HS-27A (cell line): ENCODE results near the gene ITGB2.

Source experiments
- DNase-seq: peaks from one replicate; pipeline ENCODE4 v3.0.0-alpha.2; 2012; ENCODE audit warnings: low read depth, missing footprints

Gene ITGB2

DNA sequence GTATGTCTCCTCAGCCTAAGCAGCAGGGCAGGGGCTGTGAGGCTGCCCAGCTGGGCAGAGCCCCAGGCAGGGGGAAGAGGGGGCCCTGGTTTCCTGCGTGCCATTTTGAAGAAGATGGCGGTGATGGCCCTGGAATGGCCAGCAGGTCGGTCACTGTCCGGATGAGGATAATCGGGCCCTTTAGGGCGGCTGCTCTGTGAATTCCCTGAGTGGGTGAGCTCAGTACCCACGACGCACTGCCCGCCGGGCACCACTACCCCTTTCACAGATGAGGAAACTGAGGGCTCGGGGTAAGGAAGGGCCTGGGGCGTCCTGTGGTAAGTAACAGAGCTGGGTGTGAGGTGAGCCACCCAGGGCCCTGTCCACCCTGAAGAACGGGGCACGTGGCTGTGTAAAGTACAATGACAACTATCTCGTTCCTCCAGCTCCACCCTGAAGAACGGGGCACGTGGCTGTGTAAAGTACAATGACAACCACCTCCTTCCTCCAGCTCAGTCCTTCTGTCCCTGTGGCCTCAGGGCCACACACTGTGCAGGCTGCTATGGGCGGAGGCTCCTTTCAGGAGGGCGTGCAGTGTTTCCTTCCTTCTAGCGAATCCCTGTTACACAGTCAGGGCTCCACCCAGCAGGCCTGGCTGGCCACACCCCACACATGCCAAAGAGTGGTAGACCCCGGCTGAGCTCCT is 23.2 kb downstream of the ITGB2 start:
- DNase-seq = no peak

DNA sequence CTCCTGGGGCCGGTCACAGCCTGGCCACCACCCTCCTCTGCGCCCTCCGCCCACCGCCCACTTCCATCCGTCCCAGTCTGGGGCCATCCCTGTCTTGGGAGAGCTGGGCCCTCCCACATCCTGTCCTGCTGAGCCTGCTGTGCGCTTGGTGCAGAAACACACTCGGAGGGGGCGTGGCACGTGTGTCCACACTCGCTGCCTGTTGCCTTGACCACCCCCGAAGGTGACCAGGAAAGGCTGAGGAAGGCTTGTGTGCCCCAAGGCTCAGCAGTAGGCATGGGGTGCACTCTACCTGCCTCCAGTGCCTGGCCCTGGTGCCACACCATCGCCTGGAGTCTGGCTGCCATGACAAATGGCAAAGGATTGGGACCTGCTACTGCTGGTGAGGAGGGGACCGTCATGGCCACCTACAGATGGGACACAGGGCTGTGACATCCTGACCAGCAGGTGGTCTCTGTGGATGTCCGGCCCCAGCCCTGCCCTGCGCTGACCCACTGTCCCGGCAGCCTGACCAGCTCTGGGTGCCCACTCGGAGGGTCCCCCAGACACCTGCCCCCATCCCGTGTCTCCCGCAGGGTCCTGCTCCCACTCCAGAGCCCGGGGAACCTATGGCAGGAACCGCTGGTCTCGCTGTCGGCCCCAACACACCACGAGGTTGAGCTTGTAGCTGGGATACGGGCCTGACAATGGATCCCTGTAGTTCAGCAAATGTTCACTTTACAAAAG is 24.0 kb downstream of the ITGB2 start:
- DNase-seq = no peak

DNA sequence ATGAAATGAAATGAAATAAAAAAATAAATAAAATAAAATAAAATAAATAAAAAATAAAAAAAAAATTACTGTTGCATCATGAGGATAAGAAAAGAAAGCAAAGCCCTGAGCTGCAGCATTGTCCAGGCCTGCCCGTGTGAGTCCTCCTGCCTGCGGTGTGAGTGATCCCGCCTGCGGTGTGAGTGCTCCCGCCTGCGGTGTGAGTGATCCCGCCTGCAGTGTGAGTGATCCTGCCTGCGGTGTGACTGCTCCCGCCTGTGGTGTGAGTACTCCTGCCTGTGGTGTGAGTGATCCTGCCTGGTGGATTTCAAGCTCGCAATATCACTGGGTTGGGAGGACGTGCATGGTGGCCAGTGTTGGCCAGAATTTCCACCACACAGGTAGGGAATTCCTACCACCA is 24.8 kb downstream of the ITGB2 start:
- no peak for DNase-seq

DNA sequence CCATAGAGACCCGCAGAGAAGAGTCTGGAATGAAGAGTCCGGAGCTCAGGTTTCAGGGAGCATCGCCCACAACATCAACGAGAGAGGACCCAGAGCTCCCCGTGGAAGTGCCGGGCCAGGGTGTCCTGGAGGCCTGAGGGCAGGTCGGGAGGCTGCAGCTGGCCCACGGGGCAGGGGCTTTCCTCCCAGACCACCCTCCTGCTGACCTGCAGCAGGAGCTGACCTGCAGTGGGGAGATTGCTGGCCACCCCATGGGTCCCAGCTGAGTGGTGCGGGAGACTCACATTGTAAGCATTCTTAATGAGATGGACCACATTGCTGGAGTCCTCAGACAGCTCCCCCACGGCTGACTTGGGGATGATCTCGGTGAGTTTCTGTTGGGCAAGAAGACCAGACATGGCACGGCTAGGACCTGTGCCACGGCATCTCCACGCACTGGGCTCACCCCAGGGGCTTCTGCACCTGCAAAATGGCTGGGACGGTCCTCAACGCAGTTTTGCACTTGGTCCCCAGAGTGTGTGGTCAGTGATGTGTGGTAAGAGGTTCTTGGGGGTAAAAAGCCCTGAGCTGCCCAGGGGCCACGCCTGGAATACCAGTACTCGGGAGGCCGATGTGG is 25.9 kb downstream of the ITGB2 start:
- DNase-seq = no peak

DNA sequence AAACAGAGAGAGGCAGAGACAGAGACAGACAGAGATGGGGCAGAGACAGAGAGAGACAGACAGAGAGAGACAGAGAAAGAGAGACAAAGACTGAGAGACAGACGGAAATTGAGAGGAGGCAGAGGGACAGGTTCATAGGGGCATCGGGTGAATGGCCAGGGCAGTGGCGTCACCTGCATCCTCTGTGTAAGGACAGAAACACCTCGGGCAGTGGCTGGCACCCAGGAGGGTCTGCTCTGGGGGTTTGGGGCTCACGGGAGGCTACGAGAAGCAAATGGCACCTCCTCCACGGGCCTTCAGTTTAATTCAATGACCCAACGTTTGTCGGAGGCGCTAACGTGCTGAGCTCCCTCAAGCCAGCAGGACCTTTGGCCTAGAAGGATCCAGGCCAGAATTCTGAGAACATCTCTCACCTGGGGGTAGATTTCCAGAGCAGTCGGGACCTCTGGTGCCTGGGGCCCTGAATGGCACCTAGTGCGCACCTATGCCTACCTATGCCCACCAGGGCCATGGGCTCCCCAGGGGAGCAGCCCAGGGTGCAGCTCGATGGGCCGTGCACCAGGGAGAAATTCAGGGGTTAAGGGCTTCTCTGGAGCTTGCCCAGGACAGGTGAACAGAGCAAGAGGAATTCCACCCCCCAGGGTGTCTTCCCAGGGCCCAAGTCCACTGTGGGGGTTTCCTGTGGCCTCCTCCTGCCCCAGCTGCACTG is 26.6 kb downstream of the ITGB2 start:
- DNase-seq = no peak

DNA sequence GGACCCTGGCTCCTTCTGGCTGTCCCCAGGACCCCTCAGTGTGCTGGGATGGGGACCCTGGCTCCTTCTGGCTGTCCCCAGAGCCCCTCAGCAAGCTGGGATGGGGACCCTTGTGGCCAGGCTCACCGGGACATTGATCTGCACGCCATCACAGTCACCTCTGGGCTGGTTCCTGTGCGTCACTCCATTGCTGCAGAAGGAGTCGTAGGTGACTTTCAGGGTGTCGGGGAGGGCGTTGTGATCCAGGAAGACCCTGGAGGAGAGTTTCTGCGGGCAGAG is 27.5 kb downstream of the ITGB2 start:
- no peak for DNase-seq

DNA sequence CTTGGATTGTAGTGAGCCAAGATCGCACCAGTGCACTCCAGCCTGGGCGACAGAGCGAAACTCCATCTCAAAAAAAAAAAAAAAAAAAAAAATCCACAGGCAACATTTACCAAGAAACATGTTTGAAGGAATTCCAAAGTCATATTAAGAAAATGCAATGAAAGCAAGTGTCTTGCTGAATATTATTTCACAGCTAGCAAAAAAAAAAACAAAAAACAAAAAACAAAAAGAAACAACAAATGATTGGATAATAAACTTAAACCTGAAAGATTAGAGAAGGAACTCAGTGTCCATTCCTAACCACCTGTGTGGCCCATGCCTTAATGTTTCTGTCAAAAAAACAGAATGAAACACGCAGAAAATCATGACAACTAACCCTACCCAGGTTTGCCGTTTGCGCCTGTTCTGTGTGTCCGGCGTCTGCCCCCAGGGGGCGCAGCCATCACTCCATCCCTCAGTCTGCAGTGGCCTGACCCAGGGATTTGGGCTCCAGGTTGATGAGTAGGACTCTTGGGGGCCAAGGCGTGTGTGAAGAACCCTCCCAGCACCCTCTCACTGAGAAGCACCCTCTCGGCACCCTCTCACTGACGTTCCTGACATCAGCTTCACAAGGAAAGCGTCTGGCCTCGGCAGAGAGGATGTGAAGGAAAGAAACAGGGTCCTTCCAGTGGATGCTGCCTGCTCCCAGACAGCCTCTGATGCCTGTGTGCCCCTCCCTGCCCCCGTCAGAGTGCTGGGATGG is 28.0 kb downstream of the ITGB2 start:
- no peak for DNase-seq

DNA sequence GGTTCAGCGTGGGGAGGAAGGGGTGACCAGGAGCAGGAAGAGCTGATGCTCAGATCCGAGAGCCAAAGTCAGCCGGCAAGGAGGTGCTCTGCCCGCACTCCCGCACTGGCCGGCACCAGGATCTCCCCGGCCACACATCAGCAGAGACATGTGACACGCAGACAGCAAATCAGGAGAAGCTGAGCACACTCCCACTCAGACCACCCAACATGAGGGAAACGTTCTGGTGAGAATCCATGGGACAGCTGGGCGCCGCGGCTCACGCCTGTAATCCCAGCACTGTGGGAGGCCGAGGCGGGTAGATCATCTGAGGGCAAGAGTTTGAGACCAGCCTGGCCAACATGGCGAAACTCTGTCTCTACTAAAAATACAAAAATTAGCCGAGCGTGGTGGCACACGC is 28.6 kb downstream of the ITGB2 start:
- no peak for DNase-seq

DNA sequence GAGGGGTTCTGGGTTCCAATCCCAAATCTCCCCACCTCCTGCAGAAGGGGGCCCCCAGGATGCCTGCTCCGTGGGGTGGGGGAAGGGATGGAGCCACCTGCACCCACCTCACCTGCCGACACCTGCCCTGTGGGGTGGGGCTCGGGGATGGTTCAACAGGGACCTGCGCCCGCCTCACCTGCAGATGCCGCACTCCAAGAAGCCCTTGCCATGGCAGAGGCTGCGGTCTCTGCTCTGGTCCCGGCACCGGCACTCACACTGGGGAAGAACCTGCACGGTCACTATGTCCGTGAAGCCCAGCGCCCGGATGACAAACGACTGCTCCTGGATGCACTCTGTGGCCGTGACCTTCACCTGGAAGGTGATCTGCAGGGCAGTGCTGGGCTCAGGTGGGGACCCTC is 29.1 kb downstream of the ITGB2 start:
- DNase-seq = no peak

DNA sequence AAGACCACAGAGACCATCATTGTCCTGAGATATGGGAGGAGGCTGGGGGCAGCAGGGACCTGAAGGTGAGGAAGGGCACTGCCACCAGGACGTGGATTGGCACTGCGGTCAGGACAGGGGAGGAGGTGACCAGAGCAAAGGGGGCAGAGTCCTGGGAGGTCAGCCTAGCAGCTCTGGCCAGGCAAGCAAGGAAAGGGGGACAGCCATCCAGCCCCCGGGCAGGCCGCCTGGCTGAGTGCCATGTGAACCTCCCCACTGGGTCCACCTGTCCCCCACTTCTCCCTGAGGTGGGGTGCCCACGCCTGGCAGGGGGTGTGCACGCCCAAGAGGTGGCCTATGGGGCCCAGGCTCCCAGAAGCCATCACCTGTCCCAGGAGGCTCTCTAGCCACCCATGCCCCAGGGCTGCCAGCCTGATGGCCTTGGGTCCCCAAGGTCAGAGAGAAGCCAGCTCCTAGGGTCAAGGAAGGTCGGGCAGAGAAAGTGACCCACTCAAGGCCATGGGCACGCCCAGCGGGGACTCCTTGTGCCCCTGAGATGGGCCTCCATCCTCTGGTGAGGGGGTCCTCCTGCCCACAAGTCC is 29.6 kb downstream of the ITGB2 start:
- DNase-seq = no peak

DNA sequence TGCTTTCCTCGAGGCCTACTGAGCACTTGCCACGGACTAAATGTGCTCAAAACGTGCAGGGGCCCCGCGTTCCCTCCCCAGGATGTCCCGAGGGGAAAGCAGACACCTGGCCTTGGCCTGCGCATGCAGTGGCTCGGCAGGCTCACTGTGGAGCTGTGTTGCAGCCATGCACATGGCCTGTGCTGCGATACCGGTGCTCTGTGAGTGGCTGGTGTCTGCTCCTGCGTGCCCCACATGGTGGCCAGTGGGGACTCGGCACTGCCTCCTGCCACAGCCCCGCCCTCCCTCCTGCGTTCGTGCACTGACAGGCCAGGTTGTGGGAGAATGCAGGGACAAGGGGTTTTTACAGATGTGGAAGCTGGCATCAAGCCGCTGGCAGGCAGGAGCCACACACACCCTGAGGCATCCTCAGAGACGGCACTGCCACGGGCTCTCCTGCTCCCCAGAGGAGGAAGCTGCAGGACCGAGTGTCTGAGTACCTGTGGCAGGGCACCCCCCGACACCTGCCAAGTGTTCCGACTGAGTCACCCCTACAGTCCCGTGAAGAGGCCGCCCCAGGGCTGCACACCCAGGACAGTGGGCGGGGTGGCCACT is 30.3 kb downstream of the ITGB2 start:
- no peak for DNase-seq

DNA sequence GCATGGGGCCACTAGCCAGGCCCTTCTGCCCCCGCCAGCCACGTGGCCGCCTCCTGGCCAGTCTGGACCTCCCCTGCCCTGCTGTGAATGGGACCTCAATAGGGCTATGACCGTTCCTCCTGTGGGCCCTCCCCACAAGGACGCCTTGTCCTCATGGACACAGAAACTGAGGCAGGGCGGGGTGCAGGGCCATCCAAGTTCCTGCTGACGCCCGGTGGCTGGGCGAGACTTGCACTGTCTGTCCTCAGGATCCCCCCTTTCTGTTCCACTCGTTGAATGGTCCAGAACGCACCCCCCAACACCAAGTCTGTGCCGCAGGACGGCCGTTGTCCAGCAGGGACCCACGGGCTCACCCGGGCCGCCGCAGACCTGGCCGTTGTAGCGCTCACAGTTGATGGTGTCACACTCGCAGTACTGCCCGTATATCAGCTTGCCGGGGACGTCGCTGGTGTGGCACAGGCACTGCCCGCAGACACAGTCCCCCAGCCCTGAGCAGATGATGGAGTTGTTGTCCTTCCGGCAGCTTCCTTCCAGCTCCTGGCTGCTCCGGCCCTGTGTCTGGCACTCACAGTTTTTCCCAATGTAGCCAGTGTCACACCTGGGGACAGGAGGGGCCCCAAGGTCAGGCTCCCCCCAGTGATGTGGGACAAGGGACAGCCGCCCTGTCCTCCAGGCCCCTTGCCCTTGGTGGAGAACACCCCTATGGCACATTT is 30.9 kb downstream of the ITGB2 start:
- no peak for DNase-seq

DNA sequence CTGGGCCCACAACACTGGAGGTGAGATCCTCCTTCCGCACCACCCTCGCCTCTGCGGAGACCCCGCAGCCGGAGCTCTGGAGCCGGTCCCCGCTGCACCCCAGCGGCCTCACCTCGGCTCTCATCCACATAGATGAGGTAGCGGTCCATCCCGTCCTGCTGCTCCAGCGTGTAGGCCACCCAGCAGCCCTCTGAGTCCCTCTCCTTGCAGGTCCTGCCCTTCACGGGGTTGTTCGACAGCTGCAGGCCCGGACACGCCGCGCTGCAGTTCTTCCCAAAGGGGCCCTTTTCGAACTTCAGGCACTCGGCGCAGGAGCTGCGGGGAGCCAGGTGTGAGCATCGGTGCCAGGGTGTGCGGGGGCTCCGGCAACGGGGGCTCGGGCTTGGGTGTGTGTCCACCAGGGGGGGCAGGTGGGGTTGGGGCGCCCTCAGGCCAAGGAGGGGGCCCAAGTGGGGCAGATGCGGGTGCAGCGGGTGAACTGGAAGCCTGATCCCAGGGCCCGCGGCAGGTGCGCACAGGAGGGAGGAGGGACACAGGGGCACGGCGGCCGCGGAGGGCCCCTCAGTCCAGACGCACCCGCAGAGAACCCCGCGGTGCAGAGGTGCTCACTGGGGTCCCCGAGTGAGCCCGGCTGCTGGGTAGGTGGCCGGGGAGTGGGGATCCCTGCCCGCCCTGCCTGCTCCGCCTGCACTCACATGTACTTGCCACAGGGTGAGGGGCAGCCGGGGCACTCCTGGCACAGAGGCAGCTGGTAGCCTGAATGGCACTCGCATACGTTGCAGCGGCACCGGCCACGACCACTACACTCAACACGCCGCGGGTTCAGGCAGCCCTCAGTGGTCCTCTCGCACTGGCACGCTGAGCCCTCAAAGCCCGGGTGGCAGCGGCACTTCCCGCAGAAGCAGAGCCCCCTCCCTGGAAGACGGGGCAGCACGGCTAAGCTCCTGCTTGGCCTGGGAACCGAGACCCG is 31.8 kb downstream of the ITGB2 start:
- DNase-seq = no peak

DNA sequence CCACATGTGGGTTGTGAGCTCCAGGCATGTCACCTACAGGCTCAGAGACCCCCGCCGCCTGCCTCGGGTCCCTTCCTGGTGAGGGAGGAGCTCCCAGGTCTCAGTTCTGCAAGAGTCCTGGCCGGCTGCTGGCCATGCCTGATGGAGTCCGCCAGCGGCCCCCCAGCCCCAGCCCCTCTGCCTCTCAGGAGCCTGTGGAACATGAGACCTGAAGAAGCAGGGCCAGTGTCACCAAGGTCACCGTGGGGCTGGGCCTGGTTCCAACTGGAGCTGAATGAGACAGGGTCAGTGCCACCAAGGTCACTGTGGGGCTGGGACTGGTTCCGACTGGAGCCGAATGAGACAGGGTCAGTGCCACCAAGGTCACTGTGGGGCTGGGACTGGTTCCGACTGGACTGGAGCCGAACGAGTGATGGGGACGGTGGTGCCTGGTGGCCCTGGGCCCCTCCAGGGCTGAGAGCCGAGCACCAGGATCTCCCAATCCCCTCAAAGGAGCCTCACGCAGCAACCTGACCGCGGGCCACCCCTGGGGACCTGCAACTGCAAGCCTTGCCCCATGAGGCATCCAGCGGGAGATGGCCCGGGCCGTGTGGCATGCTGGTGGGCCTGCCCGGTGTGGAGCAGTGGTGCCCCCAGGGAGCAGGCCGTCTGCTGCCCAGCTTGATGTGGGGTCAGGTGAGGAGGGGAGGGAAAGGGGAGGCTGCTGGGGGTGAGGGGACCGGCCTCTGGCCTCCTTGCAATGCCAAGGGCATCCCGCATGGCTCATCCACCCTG is 32.7 kb downstream of the ITGB2 start:
- no peak for DNase-seq

DNA sequence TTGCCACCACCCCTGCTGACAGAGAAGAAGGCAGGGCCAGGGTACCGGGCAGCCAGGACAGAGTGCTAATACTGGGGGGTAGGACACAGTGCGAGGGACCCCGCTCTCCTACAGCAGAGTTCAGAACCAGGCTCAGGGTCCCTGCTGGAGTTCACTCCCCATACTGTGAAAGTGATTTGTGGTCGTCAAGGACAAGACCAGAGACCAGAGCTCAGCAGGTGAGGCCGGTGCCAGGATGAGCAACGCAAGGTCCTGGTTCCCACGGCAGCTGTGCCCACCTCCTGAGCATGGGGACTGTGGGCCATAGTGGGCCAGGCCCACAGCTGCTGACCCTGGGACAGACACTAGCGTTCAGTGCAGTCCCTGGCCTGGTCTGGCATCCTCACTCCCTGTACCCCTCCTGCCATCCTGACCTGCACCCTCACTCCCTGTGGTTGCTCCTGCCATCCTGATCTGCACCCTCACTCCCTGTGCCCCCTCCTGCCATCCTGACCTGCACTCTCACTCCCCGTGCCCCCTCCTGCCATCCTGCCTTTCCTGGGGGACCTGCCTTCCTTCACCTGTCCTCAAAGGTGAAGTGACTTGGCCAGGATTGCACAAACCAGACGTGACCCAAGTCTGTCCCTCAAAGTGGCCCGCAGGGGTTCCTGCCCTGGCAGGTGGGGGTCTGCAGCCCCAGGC is 33.4 kb downstream of the ITGB2 start:
- no peak for DNase-seq

DNA sequence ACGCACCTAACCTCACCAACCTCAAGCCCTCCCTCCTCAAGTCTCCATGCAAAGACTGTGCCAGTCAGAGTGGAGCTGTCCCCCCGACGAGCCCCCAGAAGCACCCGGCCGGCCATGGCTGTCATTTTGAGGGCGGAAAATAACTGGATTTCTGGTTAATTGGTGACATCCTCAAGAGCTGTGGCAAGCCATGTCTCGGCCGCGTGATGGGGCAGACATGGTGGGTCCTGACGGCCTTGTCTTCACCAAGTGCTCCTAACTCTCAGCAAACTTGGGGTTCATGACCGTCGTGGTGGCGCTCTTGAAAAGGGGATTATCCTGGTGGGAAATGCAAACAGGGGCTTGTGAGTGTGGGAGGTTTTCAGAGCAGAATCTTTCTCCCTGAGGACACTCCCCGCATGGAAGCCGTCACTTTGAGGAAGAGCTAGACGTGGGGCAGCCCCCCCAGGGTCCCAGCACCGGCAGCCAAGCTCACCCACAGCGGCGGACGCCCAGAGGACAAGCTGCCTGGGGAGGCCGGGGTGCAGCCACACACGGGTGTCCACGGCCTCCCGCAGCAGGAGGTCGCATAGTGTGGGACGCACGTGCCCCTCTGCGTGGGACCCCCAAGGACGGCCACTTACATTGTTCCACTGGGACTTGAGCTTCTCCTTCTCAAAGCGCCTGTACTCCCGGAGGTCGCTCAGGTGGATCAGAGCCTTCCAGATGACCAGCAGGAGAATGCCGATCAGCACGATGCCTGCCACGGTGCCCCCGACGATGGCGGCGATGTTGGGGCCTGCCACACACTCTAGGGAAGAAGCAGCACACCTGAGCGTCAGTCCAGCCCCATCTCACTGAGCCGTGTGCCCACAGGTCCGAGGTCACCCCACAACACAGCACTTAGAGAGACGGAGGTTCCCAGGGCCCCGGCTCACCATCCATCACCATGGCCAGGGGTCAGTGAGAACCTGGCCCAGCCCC is 34.3 kb downstream of the ITGB2 start:
- no peak for DNase-seq

DNA sequence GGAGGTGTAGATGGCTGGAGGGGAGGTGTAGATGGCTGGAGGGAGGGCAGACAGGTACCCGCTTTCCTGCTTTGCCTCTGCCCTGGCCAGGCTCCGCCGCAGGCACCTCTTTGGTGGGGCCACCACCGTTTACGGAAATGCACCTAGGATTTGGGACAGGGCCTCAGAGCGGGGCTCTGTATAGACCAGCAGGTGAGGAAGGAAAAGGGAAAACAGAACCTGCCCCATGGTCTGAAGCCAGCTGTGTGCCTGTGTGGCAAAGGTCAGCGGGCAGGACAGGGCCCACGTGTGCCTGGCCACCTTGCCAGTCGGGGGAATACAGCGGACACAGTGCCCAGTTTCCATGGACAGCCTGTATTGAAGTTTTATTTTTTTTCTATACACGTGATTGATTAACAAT is 35.1 kb downstream of the ITGB2 start:
- DNase-seq = no peak
